Epithelial cell of esophagus (primary cell): ENCODE data around the gene PRELP.
"Not testable (repeated sequence)": the region's sequence is repeated elsewhere in the genome, so short reads cannot be mapped to it uniquely, and the experiment has no call there.

Experiments
- DNase-seq: peaks from one replicate; pipeline ENCODE4 v3.0.0; 2010; ENCODE audit warnings: low read depth
- H3K4me3 ChIP-seq: 2 replicates; pipeline ENCODE4 v1.5.1; 2011; ENCODE audit warnings: mild to moderate bottlenecking, low read length, control low read depth
- TF ChIP-seq, protein P1 (sequence below): IDR thresholded peaks from 2 replicates; pipeline ENCODE4 v1.5.1; 2011; ENCODE audit warnings: low read depth, mild to moderate bottlenecking, low read length, control low read depth, inconsistent platforms; ENCODE audit not compliant: insufficient read depth; ENCODE audit errors: missing control alignments

The PRELP gene

GRCh38 chr1:203462143-203462542 is 13.5 kb upstream of the PRELP start:
- no peak for DNase-seq
- TF ChIP-seq, protein P1, sequence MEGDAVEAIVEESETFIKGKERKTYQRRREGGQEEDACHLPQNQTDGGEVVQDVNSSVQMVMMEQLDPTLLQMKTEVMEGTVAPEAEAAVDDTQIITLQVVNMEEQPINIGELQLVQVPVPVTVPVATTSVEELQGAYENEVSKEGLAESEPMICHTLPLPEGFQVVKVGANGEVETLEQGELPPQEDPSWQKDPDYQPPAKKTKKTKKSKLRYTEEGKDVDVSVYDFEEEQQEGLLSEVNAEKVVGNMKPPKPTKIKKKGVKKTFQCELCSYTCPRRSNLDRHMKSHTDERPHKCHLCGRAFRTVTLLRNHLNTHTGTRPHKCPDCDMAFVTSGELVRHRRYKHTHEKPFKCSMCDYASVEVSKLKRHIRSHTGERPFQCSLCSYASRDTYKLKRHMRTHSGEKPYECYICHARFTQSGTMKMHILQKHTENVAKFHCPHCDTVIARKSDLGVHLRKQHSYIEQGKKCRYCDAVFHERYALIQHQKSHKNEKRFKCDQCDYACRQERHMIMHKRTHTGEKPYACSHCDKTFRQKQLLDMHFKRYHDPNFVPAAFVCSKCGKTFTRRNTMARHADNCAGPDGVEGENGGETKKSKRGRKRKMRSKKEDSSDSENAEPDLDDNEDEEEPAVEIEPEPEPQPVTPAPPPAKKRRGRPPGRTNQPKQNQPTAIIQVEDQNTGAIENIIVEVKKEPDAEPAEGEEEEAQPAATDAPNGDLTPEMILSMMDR: no peak

GRCh38 chr1:203462878-203463277 is 12.7 kb upstream of the PRELP start:
- no peak overlapping the region for H3K4me3 ChIP-seq
- TF ChIP-seq, protein P1: no peak
- DNase-seq: peak; percentile 64

More at GRCh38 chr1:203462143-203462542, 13.5 kb upstream of the PRELP start:
- no peak overlapping the region for H3K4me3 ChIP-seq

- no peak overlapping the region for H3K4me3 ChIP-seq
- TF ChIP-seq, protein P1: no peak
- no peak for DNase-seq
Observed at GRCh38 chr1:203463469-203464062, 12.0 kb upstream of the PRELP start.

DNA sequence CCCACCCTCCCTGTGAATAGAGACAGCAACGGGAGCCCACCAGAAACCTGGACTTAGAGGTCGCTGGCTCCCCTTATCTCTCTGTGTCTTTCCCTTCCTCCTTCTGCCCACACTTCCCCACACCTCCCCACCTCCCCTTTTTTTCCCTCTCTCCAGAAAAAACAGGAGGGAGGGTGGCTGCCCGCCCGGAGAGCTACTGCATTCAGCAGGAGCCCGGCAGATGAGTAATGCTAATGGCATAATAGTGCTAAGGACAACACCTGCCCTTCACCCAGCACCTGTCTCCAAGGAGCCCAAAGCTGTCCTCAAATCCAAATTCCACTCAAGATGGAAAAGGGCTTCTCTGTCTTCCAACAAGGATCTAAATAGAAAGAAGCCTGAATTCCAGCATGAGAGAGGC is 11.4 kb upstream of the PRELP start:
- DNase-seq: peak; percentile 25
- TF ChIP-seq, protein P1: no peak
- H3K4me3 ChIP-seq: no peak overlapping the region

- DNase-seq: no peak
- TF ChIP-seq, protein P1: no peak
- H3K4me3 ChIP-seq: no peak overlapping the region
Observed at GRCh38 chr1:203464743-203465142, 10.9 kb upstream of the PRELP start.

- H3K4me3 ChIP-seq: no peak overlapping the region
- TF ChIP-seq, protein P1: no peak
- DNase-seq: no peak
Observed at GRCh38 chr1:203465146-203465798, 10.3 kb upstream of the PRELP start.

DNA sequence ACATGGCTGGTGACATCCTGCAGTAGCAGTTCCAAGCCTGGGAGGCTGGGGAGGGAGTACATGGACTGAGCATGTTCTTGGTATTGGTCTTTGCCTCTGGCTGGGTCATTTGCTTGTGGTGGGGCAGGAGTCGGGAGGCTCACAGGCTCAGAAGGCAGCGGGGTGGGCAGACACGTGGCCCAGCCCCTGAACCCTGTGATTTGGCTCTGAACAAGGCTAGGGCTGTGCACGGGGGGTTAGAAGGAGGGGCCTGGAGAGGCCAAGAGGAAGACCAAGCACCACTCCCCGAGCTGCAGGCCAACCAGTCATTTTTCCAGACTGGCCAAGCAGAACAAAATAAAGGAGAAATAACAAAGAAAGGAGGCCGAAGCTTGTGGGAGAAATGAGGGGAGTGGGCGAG is 9.7 kb upstream of the PRELP start:
- no peak for DNase-seq
- TF ChIP-seq, protein P1: no peak
- H3K4me3 ChIP-seq: no peak overlapping the region

DNA sequence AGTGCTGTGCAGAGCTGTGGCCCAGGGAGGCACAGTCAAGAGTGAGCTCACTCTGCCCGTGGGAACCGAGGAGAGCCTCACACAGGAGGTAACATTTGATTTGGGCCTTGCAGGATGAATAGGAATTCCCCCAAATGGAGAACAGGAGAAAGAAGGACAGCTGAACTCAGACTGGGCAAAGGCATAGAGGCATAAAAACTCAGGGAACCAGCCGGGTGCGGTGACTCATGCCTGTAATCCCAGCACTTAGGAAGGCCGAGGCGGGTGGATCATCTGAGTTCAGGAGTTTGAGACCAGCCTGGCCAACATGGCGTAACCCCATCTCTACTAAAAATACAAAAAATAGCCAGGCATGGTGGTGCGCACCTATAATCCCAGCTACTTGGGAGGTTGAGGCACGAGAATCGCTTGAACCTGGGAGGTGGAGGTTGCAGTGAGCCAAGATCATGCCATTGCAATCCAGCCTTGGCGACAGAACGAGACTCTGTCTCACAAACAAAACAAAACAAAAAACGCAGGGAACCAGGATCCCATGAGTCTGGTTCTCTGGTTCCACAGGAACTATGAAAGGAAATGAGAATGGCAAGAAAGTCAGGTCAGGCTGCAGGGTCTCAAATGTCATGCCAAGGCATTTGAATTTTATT is 8.6 kb upstream of the PRELP start:
- DNase-seq, H3K4me3 ChIP-seq: not testable (repeated sequence)
